Measurements from ENCODE around the gene TEDC1. TPM values are rescaled to one million over a fixed set of nuclear protein-coding genes. Genes with fewer than 3 reads are reported as not detected.
A peak's percentile ranks its signal among the peaks of the same experiment; 100 is the strongest.

Gene TEDC1
- total RNA-seq, 2 experiments from 2014 or later, result 43.3 to 47.6 TPM

GRCh38 chr14:105480807-105481801, 9.9 kb upstream of the TEDC1 start:
- peak; percentile 94 for DNase-seq
- ATAC-seq (ENCODE audit: low read depth), result peak; percentile 50
- POLR2A ChIA-PET, result interaction anchor here (0.8 to 3.1 kb wide), 10 partner anchors 9 to 415 kb away, joined by 3 to 118 read pairs (median 4); partner anchors contain the start of genes BRF1, GPR132 and TEDC1
- peaks cover 3% of the 10 kb centered on the region for H3K36me3 Mint-ChIP-seq
- H3K27ac Mint-ChIP-seq, result peak overlapping the region; percentile 97
- peak overlapping the region; percentile 64 for H3K4me3 Mint-ChIP-seq
- H3K9me3 Mint-ChIP-seq, result no peaks in the 10 kb centered on the region
- H3K4me1 Mint-ChIP-seq, result peaks cover 25% of the 10 kb centered on the region
- H3K27me3 Mint-ChIP-seq, result peaks cover 21% of the 10 kb centered on the region

GRCh38 chr14:105481886-105482457, 9.1 kb upstream of the TEDC1 start:
- no peaks in the 10 kb centered on the region for H3K9me3 Mint-ChIP-seq
- DNase-seq, result peak; percentile 87
- H3K4me1 Mint-ChIP-seq, result peaks cover 25% of the 10 kb centered on the region
- peaks cover 3% of the 10 kb centered on the region for H3K36me3 Mint-ChIP-seq
- peak overlapping the region; percentile 97 for H3K27ac Mint-ChIP-seq
- H3K27me3 Mint-ChIP-seq, result peaks cover 19% of the 10 kb centered on the region
- POLR2A ChIA-PET, result interaction anchor here (0.9 to 3.1 kb wide), 7 partner anchors 9 to 181 kb away, joined by 3 to 118 read pairs (median 5); partner anchors contain the start of genes BRF1 and TEDC1
- H3K4me3 Mint-ChIP-seq, result peak overlapping the region; percentile 65
- peak; percentile 65 for ATAC-seq (ENCODE audit: low read depth)

GRCh38 chr14:105482486-105483110, 8.4 kb upstream of the TEDC1 start:
- peaks cover 23% of the 10 kb centered on the region for H3K4me1 Mint-ChIP-seq
- no peaks in the 10 kb centered on the region for H3K36me3 Mint-ChIP-seq
- no peaks in the 10 kb centered on the region for H3K9me3 Mint-ChIP-seq
- ATAC-seq (ENCODE audit: low read depth), result no peak
- no peak for DNase-seq
- peak overlapping the region; percentile 97 for H3K27ac Mint-ChIP-seq
- POLR2A ChIA-PET, result interaction anchor here (0.9 to 3.1 kb wide), 6 partner anchors 9 to 182 kb away, joined by 3 to 118 read pairs (median 6); partner anchors contain the start of genes BRF1 and TEDC1
- H3K4me3 Mint-ChIP-seq, result peak overlapping the region; percentile 65
- peaks cover 13% of the 10 kb centered on the region for H3K27me3 Mint-ChIP-seq

GRCh38 chr14:105483300-105484068, 7.6 kb upstream of the TEDC1 start:
- no peaks in the 10 kb centered on the region for H3K9me3 Mint-ChIP-seq
- H3K4me1 Mint-ChIP-seq, result peaks cover 25% of the 10 kb centered on the region
- no peak for DNase-seq
- H3K36me3 Mint-ChIP-seq, result no peaks in the 10 kb centered on the region
- peaks cover 10% of the 10 kb centered on the region for H3K27me3 Mint-ChIP-seq
- POLR2A ChIA-PET, result interaction anchor here (1.0 to 3.1 kb wide), 3 partner anchors 8 to 183 kb away, joined by 3 to 118 read pairs (median 7); partner anchors contain the start of genes BRF1 and TEDC1
- no peak overlapping the region for H3K4me3 Mint-ChIP-seq
- peak overlapping the region; percentile 97 for H3K27ac Mint-ChIP-seq
- no peak for ATAC-seq (ENCODE audit: low read depth)

- Mint-ChIP-seq H3K4me3 (no peak overlapping the region), H3K27me3 (peaks cover 8% of the 10 kb centered on the region), H3K27ac (peak overlapping the region; percentile 71), H3K4me1 (peaks cover 30% of the 10 kb centered on the region), H3K9me3 (no peaks in the 10 kb centered on the region), H3K36me3 (no peaks in the 10 kb centered on the region)
- ATAC-seq (ENCODE audit: low read depth) (no peak), DNase-seq (no peak)
- POLR2A ChIA-PET, result no interaction called here
These were observed 6.7 kb upstream of the TEDC1 start for GRCh38 chr14:105484069-105484996.

- Mint-ChIP-seq H3K4me3 (no peak overlapping the region), H3K27me3 (peaks cover 1% of the 10 kb centered on the region), H3K4me1 (peaks cover 30% of the 10 kb centered on the region), H3K9me3 (no peaks in the 10 kb centered on the region), H3K36me3 (no peaks in the 10 kb centered on the region), H3K27ac (no peak overlapping the region)
- no peak for ATAC-seq (ENCODE audit: low read depth)
- no peak for DNase-seq
- POLR2A ChIA-PET, result no interaction called here
These were observed 6.1 kb upstream of the TEDC1 start for GRCh38 chr14:105484997-105485393.

GRCh38 chr14:105485739-105486162, 5.3 kb upstream of the TEDC1 start:
- peaks cover 28% of the 10 kb centered on the region for H3K4me1 Mint-ChIP-seq
- no peaks in the 10 kb centered on the region for H3K27me3 Mint-ChIP-seq
- H3K27ac Mint-ChIP-seq, result no peak overlapping the region
- POLR2A ChIA-PET, result interaction anchor here (0.9 kb wide), 1 partner anchor 67 kb away, joined by 5 read pairs; no protein-coding TSS in a partner anchor
- H3K9me3 Mint-ChIP-seq, result no peaks in the 10 kb centered on the region
- H3K36me3 Mint-ChIP-seq, result no peaks in the 10 kb centered on the region
- no peak for ATAC-seq (ENCODE audit: low read depth)
- peak; percentile 52 for DNase-seq
- peak overlapping the region; percentile 40 for H3K4me3 Mint-ChIP-seq

- Mint-ChIP-seq H3K27me3 (no peaks in the 10 kb centered on the region), H3K9me3 (no peaks in the 10 kb centered on the region), H3K36me3 (no peaks in the 10 kb centered on the region), H3K4me3 (peak within 1 kb of the TSS; percentile 78), H3K27ac (peak within 1 kb of the TSS; percentile 91), H3K4me1 (peaks cover 24% of the 10 kb centered on the region)
- POLR2A ChIA-PET, result interaction anchor here (0.9 kb wide), 1 partner anchor 68 kb away, joined by 5 read pairs; no protein-coding TSS in a partner anchor
- ATAC-seq (ENCODE audit: low read depth), result no peak
- DNase-seq, result no peak
These were observed 4.7 kb upstream of the TEDC1 start, which contains the start of gene CRIP1 for GRCh38 chr14:105486163-105486973. Gene CRIP1 (plus strand): TSS chr14:105486886. CDS start chr14:105487260, 374 bp downstream.

GRCh38 chr14:105486974-105487448, 4.0 kb upstream of the TEDC1 start:
- Mint-ChIP-seq H3K36me3 (no peaks in the 10 kb centered on the region), H3K27ac (peak overlapping the region; percentile 38), H3K4me3 (peak overlapping the region; percentile 78), H3K9me3 (no peaks in the 10 kb centered on the region), H3K4me1 (peaks cover 24% of the 10 kb centered on the region), H3K27me3 (no peaks in the 10 kb centered on the region)
- peak; percentile 76 for DNase-seq
- POLR2A ChIA-PET, result no interaction called here
- ATAC-seq (ENCODE audit: low read depth), result no peak

- POLR2A ChIA-PET, result no interaction called here
- ATAC-seq (ENCODE audit: low read depth) (peak; percentile 1), DNase-seq (peak; percentile 84)
- Mint-ChIP-seq H3K4me1 (peaks cover 20% of the 10 kb centered on the region), H3K9me3 (no peaks in the 10 kb centered on the region), H3K27me3 (no peaks in the 10 kb centered on the region), H3K4me3 (peak overlapping the region; percentile 78), H3K27ac (peak overlapping the region; percentile 91), H3K36me3 (no peaks in the 10 kb centered on the region)
These were observed 3.5 kb upstream of the TEDC1 start for GRCh38 chr14:105487449-105487985.

Measured in activated naive CD8-positive, alpha-beta T cell treated with anti-CD3 and anti-CD28 coated beads, Interleukin-2, amount 10 ng/mL, durations not matched to agents 7 days and 5 days (primary cell).